GM13976 (cell line): Measurements from ENCODE around the gene LASP1.
"Not testable (repeated sequence)": the region's sequence is repeated elsewhere in the genome, so short reads cannot be mapped to it uniquely, and the experiment has no call there.

Source experiments
- DNase-seq: peaks from one replicate; pipeline ENCODE4 v3.0.0; 2012; ENCODE audit warnings: low spot score
- in situ Hi-C: fragments of 300-500 bp; cut with MboI; formaldehyde crosslinking; loops from one replicate; pipeline ENCODE4 v1.12.0; 2022; ENCODE audit warnings: low sequenced_read_pairs, mixed read lengths, inconsistent platforms; ENCODE audit not compliant: unreplicated experiment
- TF ChIP-seq, protein P1 (sequence below): IDR thresholded peaks from 2 replicates; pipeline ENCODE4 v1.5.1; 2012; ENCODE audit warnings: borderline replicate concordance, mild to moderate bottlenecking; ENCODE audit not compliant: insufficient read depth; ENCODE audit errors: extremely low read depth, missing control alignments, control extremely low read depth

Gene LASP1

DNA sequence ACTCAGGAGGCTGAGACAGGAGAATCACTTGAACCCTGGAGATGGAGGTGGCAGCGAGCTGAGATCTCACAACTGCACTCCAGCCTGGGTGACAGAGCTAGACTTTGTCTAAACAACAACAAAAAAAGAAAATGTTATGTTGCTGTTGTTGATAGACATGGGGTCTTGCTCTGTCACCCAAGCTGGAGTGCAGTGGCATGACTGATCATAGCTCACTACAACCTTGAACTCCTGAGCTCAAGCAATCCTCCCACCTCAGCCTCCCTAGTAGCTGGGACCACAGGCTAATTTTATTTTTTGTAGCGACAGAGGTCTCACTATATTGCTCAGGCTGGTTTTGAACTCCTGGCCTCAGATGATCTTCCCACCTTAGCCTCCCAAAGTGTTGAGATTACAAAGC lies 77.3 kb downstream of the LASP1 start:
- no peak for DNase-seq
- in situ Hi-C loops, result no loop called here
- TF ChIP-seq, protein P1, sequence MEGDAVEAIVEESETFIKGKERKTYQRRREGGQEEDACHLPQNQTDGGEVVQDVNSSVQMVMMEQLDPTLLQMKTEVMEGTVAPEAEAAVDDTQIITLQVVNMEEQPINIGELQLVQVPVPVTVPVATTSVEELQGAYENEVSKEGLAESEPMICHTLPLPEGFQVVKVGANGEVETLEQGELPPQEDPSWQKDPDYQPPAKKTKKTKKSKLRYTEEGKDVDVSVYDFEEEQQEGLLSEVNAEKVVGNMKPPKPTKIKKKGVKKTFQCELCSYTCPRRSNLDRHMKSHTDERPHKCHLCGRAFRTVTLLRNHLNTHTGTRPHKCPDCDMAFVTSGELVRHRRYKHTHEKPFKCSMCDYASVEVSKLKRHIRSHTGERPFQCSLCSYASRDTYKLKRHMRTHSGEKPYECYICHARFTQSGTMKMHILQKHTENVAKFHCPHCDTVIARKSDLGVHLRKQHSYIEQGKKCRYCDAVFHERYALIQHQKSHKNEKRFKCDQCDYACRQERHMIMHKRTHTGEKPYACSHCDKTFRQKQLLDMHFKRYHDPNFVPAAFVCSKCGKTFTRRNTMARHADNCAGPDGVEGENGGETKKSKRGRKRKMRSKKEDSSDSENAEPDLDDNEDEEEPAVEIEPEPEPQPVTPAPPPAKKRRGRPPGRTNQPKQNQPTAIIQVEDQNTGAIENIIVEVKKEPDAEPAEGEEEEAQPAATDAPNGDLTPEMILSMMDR, result no peak

DNA sequence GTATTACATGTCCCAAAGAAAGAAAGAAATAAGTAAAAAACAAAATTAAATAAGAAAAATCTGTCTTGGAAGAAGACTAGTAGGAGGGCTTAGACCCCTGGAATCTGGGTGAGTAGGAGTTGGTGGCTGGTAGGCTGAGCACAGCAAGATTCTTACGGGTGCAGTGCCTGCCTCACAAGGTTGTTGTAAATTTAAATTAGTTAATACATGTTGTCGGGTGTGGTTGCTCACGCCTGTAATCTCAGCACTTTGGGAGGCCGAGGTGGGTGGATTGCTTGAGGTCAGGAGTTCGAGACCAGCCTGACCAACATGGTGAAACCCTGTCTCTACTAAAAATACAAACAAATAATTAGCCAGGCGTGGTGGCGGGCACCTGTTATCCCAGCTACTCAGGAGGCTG lies 83.9 kb downstream of the LASP1 start:
- in situ Hi-C loops, DNase-seq: not testable (repeated sequence)

DNA sequence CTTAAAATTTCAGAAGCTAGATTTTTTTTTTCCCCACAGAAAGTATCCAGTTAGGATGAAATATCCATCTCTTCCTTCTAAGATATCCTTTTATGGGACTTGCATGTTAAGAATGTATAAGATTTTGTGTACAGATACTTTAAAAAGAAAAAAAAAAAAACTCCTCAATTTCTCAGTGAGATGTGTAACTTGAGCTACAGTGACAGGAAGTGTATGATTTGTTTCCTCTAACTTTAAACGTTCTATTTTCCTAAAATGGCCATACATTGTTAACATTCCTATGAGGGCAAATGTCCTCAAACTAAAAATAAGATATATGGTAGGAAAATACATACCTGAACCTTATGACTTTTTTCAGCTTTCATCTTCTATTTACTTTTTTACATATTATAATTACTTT lies 88.5 kb downstream of the LASP1 start:
- TF ChIP-seq, protein P1, result no peak
- DNase-seq, result no peak
- in situ Hi-C loops, result no loop called here

DNA sequence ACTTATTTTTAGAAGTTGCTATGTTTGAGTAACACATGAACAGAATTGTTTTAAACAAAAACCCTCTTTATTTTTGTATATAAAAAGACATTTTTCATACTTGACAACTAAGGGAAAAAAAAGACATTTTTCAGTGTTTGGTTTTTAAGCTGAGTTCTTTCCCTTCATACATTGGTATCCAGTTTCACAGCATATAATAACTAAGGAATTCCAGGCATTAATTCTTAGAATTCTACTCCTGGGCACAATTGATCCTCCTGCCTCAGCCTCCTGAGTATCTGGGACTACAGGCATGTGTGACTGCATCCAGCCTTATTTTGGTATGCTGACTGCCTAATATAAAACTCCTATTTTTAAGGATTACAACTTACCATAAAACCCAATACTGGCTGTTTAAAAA lies 88.9 kb downstream of the LASP1 start:
- TF ChIP-seq, protein P1, result no peak
- no peak for DNase-seq
- in situ Hi-C loops, result no loop called here

DNA sequence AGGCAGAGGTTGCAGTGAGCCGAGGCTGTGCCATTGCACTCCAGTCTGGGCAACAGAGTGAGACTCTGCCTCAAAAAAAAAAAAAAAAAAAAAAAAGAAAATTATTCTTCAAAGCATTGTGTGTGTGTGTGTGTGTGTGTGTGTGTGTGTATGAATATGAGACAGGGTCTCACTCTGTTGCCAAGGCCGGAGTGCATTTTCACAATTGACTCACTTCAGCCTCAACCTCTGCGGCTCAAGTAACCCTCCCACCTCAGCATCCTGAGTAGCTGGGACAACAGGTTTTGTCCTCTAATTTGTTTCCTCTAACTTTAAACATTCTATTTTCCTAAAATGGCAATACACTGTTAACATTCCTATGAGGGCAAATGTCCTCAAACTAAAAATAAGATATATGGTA lies 89.7 kb downstream of the LASP1 start:
- no peak for DNase-seq
- in situ Hi-C loops, result no loop called here
- TF ChIP-seq, protein P1, result no peak

DNA sequence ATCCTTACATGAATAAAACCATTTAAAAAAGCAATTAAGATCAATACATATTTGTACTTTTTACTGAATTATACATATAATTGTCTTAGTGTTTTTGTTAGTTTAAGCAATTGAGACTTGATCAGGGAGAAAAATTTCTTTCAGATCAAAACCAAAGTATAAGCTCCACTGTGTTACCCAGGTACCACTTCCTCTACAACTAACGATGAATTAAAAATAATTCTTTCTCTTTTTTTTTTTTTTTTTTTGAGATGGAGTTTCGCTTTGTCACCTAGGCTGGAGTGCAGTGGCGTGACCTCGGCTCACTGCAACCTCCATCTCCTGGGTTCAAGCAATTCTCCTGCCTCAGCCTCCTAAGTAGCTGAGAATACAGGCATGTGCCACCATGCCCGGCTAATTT lies 90.5 kb downstream of the LASP1 start:
- TF ChIP-seq, protein P1, result no peak
- in situ Hi-C loops, result no loop called here
- DNase-seq, result no peak

DNA sequence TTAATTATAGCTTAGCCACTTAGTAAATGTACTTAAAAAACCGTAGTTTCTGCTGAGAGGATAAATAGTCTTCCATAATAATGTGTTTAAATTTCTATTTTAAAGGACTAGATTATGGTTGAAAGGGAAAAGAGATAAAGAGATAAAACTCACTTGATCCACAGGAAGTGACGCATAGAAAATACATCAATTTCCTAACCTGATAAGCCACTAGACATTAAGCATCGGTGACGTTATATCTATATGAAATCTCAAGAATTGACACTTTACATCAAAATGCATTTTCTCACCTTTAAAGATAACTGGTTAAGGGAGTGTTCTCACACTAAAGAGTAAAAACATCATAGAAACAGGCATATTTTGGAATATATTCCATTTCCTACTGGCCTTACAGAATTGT lies 91.6 kb downstream of the LASP1 start:
- DNase-seq, result no peak
- TF ChIP-seq, protein P1, result no peak
- in situ Hi-C loops, result no loop called here
